ENCODE measurements around the gene GABRG3. TPM values are rescaled to one million over a fixed set of nuclear protein-coding genes. Genes with fewer than 3 reads are reported as not detected.

GABRG3 gene
- total and polyA plus RNA-seq, 2 of the 4 experiments (the other 2 are of a cell fraction): not detected

GRCh38 chr15:27438403-27439375 lies 467.7 kb downstream of the GABRG3 start:
- no peaks in the 10 kb centered on the region for H3K4me1 ChIP-seq (ENCODE audit: control insufficient read depth, insufficient read depth, low read length)
- DNase-seq (no peak), ATAC-seq (ENCODE audit: low read depth) (no peak)
- H4K5ac ChIP-seq (ENCODE audit: low read depth, low read length): no peak overlapping the region
- no peak overlapping the region for H3K56ac ChIP-seq (ENCODE audit: extremely low read depth, insufficient read depth, low read length)
- no peak overlapping the region for H2AFZ ChIP-seq (replicated peaks; ENCODE audit: low read length, poor library complexity)
- dilution Hi-C loops (cut with HindIII; ENCODE audit: low sequenced_read_pairs, unreplicated experiment) (no loop called here), in situ Hi-C loops (cut with MboI; ENCODE audit: low sequenced_read_pairs) (no loop called here), intact Hi-C loops (cut with micrococcal nuclease) (no loop called here)
- H4K8ac ChIP-seq (ENCODE audit: low read depth in 2 of 2, low read length in 2 of 2): no peak overlapping the region
- no peaks in the 10 kb centered on the region for H4K20me1 ChIP-seq (ENCODE audit: insufficient read depth, low read length)
- H2BK120ac ChIP-seq (ENCODE audit: low read depth, low read length): no peak overlapping the region
- WGBS, 2 experiments (ENCODE audit: extremely low coverage in 2 of 2, insufficient read length in 1 of 2): 58% methylated on average over 4 of the region's 15 CpGs; no CpG with 5 or more reads in 1 of the 2 experiments
- H3K9me1 ChIP-seq (ENCODE audit: insufficient read depth, low read length): no peaks in the 10 kb centered on the region
- ChIA-PET CTCF (no interaction called here), POLR2A (ENCODE audit: unreplicated experiment) (no interaction called here)
- peaks cover 36% of the 10 kb centered on the region for H3K9me3 ChIP-seq (ENCODE audit: control insufficient read depth, insufficient read depth, low read length)
- no peak overlapping the region for H3K4ac ChIP-seq (ENCODE audit: low read depth, low read length)
- H2AK9ac ChIP-seq (replicated peaks; ENCODE audit: low read depth, low read length, poor library complexity): peak overlapping the region; percentile 61
- no peaks in the 10 kb centered on the region for H3K27me3 ChIP-seq (ENCODE audit: control insufficient read depth, insufficient read depth, low read length)
- H3K79me1 ChIP-seq (ENCODE audit: low read depth in 1 of 2, low read length in 2 of 2): no peaks in the 10 kb centered on the region
- no peak overlapping the region for H3K9ac ChIP-seq (ENCODE audit: low read depth, low read length)
- no peak overlapping the region for H2AK5ac ChIP-seq (ENCODE audit: low read depth, low read length)
- no peak overlapping the region for H2BK15ac ChIP-seq (ENCODE audit: low read depth, low read length)
- no peak overlapping the region for H3K27ac ChIP-seq (ENCODE audit: insufficient read depth, low read length)
- no TSS peak for BruUV-seq (replicated peaks)
- H3K36me3 ChIP-seq (ENCODE audit: control insufficient read depth, insufficient read depth, low read length): no peaks in the 10 kb centered on the region
- no peak overlapping the region for H3K18ac ChIP-seq (ENCODE audit: low read depth, low read length)
- no peak for TF ChIP-seq RAD21 (IDR thresholded peaks at IDR 0.05; ENCODE audit: low read length)
- no peak for TF ChIP-seq MAFK (IDR thresholded peaks at IDR 0.05; ENCODE audit: low read depth, low read length)
- TF ChIP-seq CHD1 (IDR thresholded peaks at IDR 0.05; ENCODE audit: low read depth, low read length): no peak
- no peak for TF ChIP-seq POLR2A (IDR thresholded peaks at IDR 0.05; ENCODE audit: low read depth, low read length)
- TF ChIP-seq FOS (IDR thresholded peaks at IDR 0.05; ENCODE audit: low read depth, low read length): no peak
- TF ChIP-seq USF2 (IDR thresholded peaks at IDR 0.05; ENCODE audit: low read depth, low read length): no peak
- H3K14ac ChIP-seq (replicated peaks; ENCODE audit: low read depth, low read length): no peak overlapping the region
- H3K4me3 ChIP-seq (ENCODE audit: insufficient read depth, low read depth, low read length): no peak overlapping the region
- no peak overlapping the region for H2BK5ac ChIP-seq (ENCODE audit: low read depth, low read length, poor library complexity, severe bottlenecking)
- H3K23ac ChIP-seq (ENCODE audit: low read depth, low read length): no peak overlapping the region
- no peak overlapping the region for H2BK20ac ChIP-seq (ENCODE audit: low read depth, low read length)
- no peak overlapping the region for H4K91ac ChIP-seq (ENCODE audit: insufficient read depth, low read depth, low read length)
- no peak overlapping the region for H3K4me2 ChIP-seq (ENCODE audit: low read depth, low read length)

All from IMR-90 (cell line).